PC-3 (cell line): ENCODE results near the gene WDR72.

ENCODE experiments used
- CTCF ChIP-seq: fragments of 300-600 bp; sonication (generic); conservative IDR thresholded peaks from 2 replicates; pipeline ENCODE4 v1.5.1; 2017; ENCODE audit warnings: antibody characterized with exemption, low read depth, mild to moderate bottlenecking, low read length
- EZH2 ChIP-seq: fragments of 300-600 bp; sonication (generic); IDR thresholded peaks from one replicate; pipeline ENCODE4 v1.6.1; 2017; ENCODE audit warnings: antibody characterized with exemption, mild to moderate bottlenecking, low read length; ENCODE audit not compliant: unreplicated experiment

- TF ChIP-seq CTCF (no peak), EZH2 (no peak)
Observed at GRCh38 chr15:53563627-53564026, 195.8 kb downstream of the WDR72 start.
